Esophagus mucosa (tissue), 1 donor: ENCODE data around the gene CADPS. TPM values are rescaled to one million over a fixed set of nuclear protein-coding genes. Genes with fewer than 3 reads are reported as not detected.

Source experiments
- ATAC-seq: fragments of 200-7000 bp; cut with Tn5 transposase; one replicate; pipeline ENCODE4 v1.9.1; 2020
- total RNA-seq: library from RNA; stranded (reverse); gene quantifications from one replicate; pipeline ENCODE4 v1.2.4, GENCODE V29; 2023
- donor health status: DM: yes; HTN: yes; CAD: no.

The CADPS gene
- total RNA-seq, 1 donor from 2014 or later, result 0.08 TPM

DNA sequence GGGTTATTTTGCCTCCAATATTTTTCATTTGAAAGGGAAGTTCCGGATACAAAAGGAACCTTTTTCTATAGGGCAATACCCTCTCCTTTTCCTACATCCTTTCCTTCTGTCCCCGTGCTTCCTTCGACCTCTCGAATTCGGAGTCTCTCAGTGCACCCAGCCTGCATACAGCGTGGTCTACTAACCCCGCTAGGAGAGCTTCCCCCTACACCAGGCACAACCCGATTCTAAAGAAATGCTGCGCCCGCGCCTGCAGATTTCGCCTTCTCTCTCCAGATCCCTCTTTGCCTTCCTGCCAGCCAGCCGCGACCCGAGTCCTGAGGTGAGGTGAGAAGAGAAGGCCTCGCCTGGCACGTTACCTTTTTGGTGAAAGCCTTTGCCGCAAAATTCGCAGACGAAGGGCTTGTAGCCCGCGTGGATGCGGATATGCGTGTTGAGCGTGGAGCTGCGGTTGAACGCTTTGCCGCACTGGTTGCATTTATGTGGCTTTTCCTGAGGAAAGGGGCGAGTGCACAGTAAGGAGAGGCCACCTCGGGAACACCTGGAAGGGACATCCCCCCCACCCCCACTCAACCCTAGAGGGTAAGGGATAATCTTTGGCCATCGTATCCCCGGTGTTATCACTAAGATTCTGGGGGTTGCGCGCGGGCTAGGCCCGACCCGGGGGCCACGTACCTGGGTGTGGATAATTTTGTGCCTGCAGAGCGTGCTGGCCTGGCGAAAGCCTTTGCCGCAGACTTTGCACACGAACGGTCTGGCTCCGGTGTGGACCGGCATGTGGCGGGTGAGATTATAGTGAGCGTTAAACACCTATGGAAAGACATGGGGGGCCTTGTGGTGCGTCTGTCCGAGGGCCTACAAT lies 504.1 kb downstream of the CADPS start:
- ATAC-seq, result no peak

DNA sequence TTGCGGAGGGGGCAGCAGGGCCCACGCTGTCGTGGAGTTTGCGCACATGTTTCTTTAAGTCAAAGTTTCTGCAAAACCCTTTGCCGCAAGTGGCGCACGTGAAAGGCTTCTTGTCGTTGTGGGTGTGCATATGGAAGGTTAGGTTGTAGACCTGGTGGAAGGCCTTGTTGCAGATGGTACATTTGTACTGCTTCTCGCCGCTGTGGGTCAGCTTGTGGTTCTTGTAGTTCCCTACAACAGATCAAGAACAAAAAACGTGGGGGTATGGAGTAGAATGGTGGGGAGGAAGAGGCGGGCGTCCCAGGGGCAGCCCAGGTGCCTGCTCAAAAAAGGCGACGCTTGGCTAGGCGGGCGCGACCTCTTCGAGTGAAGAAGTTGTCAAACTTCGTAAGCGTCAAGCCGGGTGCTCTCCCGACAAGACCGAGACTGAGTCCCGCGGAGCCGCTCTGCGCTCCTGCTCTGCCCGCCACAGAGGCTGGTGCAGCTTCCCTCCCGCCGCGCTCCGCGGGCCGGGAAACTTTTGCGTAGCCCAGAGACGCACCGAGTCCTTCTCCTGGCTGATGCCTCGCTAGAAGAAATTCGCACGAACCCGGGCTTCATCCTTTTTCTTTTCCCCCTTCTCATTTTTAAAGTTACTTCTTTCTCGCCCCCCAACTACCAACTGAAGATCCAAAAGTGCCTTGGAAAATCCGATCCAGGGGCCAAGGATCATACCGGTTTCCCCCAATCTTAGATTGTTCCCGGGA lies 504.9 kb downstream of the CADPS start:
- ATAC-seq, result no peak

DNA sequence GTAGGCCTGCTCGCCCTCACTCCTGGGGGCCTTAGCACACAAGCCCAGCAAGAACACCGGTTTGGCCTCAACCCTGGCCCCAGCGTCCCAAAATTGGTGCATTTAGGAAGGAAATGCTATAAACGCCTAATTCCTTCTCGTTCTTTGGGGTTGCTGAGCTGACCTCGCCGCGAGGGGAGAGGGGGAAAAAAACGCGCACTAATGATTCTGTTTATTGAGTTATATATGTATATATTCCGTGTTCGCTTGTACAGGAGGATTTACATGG lies 505.8 kb downstream of the CADPS start:
- no peak for ATAC-seq

DNA sequence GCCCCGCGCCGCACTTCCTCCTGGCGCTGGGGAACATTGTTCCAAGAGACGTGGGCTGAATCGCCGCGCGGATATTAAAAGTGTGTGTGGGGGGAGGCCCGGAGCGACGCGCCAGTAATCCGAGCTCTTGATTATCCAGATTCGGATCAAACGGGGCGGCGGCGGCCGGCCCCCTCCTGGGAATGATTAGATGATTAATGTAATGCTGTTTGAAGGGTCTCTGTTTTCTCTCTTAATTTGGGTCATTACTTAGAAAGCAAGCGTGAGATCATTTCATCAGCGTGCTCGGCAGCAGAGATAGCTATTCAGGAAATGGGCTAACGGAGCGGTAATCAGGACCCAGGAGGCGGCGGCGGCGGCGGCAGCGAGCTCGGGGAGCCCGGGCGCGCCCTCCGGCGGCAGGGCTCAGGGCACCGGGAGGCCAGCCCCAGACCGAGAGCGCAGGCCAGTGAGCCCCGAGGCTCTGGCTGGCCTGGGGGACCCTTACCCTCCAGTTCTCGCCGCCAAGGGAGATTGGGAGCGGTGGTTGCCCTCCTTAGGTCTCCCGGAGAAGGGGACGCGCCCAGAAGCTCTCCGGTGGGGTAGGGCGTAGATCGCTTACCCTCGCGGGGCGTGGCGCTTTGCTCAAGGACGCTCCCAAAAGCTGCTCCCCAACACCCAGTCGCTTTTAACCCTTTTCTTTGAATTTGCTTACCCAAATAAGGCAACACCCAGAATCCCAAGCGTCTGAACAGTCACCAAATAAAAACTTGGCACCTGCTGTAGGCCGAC lies 506.3 kb downstream of the CADPS start:
- no peak for ATAC-seq

DNA sequence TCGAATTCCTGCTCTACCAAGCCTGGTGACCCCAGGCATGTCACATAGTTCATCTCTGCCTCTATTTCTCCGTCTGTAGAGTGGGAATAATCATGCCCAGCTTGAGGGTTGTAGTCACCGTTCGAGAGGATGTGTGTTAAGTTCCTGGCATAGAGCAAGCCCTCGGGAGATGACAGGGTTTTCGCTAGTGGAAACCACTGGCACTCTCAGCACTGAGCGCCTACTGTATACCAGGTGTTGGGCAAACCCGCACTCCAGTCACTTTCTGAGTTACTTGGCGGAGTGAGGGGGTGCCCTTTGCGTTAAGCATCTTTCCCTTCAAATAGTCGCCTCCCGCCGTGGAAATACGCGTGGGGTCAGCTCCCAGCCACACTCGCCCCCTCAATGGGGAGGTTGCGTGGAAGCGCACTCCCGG lies 506.9 kb downstream of the CADPS start:
- ATAC-seq, result no peak

DNA sequence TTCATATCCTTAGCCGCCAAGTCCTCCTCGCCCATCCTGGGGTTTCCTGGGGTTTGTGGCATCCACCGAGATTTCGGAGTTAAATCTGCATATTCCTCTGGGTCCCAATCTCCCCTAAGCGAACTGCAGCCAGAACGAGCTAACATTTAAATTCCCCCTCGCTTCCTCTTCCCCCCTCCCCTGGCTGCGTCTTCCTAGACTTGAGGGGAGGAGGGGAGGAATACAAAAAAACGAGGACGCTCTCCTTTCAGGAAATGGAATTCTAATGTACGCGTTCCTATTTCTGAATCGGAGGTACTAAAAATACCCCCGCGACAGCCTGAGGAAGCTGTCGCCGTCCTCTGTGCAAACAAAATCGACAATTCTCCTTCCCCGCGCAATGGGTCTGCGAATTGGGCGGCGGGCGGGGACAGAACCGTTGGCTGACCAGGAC lies 507.4 kb downstream of the CADPS start:
- no peak for ATAC-seq

DNA sequence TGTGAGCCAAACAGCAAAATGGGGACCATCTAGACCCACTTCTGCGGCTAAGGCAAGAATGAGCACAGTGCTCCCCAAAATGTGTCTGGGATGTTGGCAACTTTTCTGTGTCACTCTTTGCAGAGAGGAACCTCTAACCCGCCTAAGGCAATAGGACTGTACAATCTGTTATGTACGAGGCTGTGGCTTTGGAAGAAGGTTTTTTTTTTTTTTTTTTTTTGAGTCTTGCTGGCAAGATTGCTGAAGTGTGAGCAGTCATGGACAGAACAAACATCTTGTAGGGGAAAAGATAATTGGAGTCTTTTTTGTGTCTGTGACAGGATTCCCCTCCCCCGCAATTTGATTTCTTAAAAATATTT lies 509.1 kb downstream of the CADPS start:
- ATAC-seq, result no peak

DNA sequence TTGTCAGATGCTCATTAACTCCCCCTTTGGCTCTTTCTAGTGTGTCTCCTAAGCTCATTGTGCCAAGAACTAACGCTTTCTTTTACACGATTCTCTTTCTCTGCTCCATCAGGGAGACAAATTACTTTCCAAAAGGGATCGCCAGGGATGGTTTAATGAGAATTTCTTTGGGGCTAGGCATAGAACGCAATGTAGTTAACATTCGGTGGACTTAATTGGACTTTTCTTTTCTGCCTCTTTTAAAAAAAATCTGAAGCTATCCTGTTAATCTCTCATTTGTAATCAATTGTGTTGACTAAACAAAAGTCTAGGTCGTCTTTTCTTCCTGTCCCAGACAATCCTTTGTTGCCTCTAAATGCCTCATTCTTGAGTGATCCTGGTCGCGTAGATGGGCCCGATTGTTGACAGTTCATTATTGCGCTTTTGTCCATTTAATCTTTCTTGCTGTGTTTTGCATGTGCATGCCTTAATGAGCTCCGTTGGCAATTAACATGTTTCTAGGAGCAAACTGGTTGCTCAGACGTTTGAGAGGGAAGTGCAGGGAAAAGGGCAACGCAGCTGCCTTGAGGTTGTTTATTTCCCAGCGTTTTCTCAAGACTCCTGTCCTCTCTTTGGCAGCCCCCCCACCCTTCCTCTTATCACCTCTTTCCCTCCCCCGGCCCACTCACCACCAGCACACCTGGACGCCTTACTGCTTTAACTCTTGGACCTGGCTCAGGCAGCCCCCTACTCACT lies 509.7 kb downstream of the CADPS start:
- no peak for ATAC-seq

DNA sequence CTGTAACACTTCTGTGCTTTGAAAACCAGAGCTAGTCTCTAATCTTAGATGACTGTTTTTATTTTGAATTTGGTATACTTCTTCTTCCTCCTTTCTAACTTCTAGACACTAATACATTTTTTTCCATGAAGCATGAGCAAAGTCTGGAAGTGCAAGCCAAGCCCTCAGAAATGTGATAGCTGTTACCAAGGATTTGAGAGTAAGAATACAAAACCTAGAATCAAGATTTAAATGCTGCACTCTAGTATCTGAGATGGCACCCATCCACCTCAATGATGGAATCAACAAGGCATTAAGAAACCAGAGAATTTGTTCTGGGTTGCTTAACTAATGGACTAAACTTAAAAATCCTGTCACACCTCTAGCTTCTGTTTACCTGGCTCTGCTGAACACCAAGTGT lies 511.0 kb downstream of the CADPS start:
- no peak for ATAC-seq

DNA sequence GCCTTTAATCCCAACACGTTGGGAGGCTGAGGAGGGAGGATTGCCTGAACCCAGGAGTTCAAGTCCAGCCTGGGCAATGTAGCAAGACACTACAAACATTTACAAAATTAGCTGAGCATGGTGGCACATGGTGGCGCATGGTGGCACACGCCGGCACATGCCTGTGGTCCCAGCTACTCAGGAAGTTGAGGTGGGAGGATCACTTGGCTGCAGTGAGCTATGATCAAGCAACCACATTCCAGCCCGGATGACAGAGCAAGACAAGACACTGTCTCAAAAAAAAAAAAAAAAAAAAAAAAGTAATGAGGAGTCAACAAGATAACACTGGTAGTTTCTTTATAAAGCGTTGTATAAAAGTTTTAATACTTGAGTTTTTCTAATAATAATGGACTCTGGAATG lies 511.9 kb downstream of the CADPS start:
- ATAC-seq, result no peak

DNA sequence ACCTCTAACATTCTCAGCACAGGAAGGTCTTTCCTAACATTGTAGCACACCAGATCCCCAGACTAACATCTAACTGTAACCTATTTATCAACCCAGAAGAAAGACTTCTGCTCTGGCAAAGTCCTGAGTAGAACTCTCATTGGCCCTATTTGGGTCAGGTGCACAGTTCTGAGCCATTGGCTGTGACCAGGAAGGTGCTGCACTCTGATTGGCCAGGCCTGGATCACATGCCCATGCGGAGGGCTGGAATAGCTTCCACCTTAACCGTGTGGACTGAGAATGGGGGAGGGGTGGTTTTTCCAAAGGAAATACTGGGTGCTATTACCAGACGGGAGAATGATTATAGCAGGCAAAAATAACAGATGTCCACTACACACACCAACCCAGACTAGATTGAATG lies 513.4 kb downstream of the CADPS start:
- ATAC-seq, result no peak

DNA sequence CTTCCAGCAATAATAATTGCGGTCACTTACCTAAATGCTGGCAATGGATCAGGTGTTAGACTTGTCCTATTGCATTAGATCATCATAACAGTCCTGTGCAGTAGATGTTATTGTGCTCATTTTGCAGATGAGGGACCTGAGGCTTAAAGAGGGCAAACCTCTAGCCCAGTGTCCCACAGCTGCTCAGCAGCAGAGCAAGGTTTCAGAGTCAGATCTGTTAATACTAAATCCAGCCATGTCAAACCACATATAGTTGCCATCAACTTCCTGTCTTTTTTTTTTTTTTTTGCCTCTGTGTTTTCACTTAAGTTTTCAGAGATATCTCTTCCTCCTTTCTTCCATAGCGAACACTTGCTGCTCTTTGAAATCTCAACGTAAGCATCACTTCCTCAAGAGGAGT lies 514.0 kb downstream of the CADPS start:
- ATAC-seq, result no peak

DNA sequence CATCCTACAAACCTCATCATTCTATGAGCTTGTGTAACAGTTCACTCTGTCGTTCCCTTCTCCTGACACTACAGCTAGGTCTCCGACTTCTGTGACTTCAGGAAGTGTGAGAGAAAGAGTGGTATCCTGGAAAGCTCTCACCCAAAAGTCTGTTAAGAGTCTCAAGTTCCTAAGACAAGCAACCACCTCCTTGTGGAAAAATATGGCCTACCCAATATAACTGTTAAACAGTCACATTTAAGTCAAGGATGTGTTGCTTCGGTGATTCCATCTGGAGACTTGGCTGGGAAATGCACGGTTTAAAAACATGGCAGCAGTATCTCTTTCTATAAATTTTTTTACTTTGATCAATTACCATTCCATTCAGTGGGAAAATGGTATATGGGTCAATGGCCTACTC lies 515.7 kb downstream of the CADPS start:
- ATAC-seq, result no peak

DNA sequence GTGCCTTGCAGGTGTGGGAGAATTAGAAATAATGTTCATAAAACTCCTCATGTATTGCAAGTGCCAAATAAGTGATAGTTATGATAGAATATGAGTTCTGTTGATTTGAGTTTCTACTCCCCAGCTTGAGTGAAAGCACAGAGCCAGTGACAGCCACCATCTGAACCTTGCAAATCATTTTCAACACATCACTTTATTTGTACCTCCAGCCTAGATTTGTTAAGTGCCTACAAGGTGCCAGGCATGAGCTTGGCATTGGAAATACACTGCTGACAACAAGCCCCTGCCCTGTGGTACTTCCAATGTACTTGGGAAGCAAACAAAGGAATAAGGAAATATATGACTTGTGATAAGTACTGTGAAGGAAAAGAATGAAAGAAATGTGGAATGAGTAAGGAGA lies 518.9 kb downstream of the CADPS start:
- no peak for ATAC-seq

DNA sequence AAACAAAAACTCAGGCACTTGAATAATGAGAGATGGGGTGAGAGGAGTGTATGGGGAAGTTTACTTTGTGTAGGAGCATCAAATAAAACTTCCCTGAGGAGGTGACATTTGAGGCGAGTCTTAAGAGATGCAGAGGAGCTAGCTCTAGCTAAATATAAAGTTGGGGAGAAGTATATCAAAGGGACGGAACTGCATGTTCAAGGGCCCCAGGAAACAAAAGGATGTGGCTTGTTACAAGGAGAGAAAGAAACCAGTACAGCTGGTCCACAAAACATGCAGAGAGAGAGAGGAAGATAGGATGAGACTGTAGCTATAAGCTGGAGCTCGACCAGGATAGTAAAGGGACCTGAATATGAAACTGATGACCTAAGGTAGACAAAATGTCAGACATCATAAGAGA lies 519.5 kb downstream of the CADPS start:
- ATAC-seq, result no peak
